ENCODE measurements around the gene NPAS3. TPM values are rescaled to one million over a fixed set of nuclear protein-coding genes. Genes with fewer than 3 reads are reported as not detected.

NPAS3 gene
- total and polyA plus RNA-seq, 2 donors (not counting 3 experiments of a cell fraction or from before 2014, with no cell fraction given): 0.10 to 0.13 TPM

DNA sequence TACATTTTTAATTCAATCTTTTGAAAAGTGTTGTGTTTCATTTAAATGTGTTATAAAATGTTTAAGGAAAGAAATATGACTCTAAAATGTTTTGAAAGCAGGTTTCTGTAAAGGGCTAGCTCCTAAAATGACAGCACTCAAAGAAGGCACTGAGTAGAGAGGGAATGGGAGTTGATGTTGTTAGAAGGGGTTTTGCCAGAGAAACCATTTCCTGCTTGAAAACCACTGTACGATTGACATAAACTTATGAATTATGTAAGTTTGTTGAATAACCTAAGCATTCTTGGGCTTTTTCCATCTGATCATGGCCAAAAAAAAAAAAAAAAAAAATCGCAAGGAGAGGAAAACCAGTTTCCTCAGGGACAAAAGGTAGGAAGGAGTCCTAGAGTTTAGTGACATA lies 778.2 kb downstream of the NPAS3 start:
- POLR2A ChIA-PET: no interaction called here
- dilution Hi-C loops (cut with MboI; ENCODE audit: extremely low pct_ligation_motif_present, low sequenced_read_pairs): no loop called here

More for the DNA sequence above, 778.2 kb downstream of the NPAS3 start:
- H3K4me2 ChIP-seq (ENCODE audit: insufficient read depth, low read length): no peak overlapping the region
- DNase-seq (ENCODE audit: low read depth, low spot score): no peak
- no peaks in the 10 kb centered on the region for H4K20me1 ChIP-seq (replicated peaks; ENCODE audit: control insufficient read depth, extremely low read depth, insufficient read depth, low read length)
- H3K9me1 ChIP-seq (replicated peaks; ENCODE audit: control insufficient read depth, extremely low read depth, insufficient read depth, low read length): no peaks in the 10 kb centered on the region
- no peak overlapping the region for H2AFZ ChIP-seq (ENCODE audit: low read depth, low read length)
- H3K9me3 ChIP-seq (replicated peaks; ENCODE audit: control insufficient read depth, insufficient read depth, low read length): no peaks in the 10 kb centered on the region
- no peak overlapping the region for H3K27ac ChIP-seq (ENCODE audit: insufficient read depth, low read depth, low read length)
- TF ChIP-seq, protein P1, sequence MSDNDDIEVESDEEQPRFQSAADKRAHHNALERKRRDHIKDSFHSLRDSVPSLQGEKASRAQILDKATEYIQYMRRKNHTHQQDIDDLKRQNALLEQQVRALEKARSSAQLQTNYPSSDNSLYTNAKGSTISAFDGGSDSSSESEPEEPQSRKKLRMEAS (IDR thresholded peaks at IDR 0.05; ENCODE audit: insufficient read depth, insufficient read length): no peak
- TF ChIP-seq FOS (IDR thresholded peaks at IDR 0.05; ENCODE audit: borderline replicate concordance, insufficient read depth, low read length): no peak
- no peak for TF ChIP-seq CTCF (IDR thresholded peaks at IDR 0.05; ENCODE audit: extremely low read depth in 1 of 2, insufficient read depth in 1 of 2, low read depth in 1 of 2, low read length in 2 of 2)
- intact Hi-C loops (cut with micrococcal nuclease): no loop called here
- no peak overlapping the region for H3K9ac ChIP-seq (replicated peaks; ENCODE audit: extremely low read depth, insufficient read depth, low read length)
- no peaks in the 10 kb centered on the region for H3K36me3 ChIP-seq (ENCODE audit: control insufficient read depth in 2 of 2, extremely low read depth in 1 of 2, insufficient read depth in 2 of 2, low read length in 2 of 2)
- no TSS peak for BruUV-seq (replicated peaks)
- H3K79me2 ChIP-seq (ENCODE audit: control insufficient read depth, insufficient read depth, low read length): no peaks in the 10 kb centered on the region
- no peaks in the 10 kb centered on the region for H3K27me3 ChIP-seq (ENCODE audit: control insufficient read depth in 2 of 2, insufficient read depth in 2 of 2, low read length in 2 of 2)
- H3K4me1 ChIP-seq (ENCODE audit: control insufficient read depth, extremely low read depth, insufficient read depth, low read length): no peaks in the 10 kb centered on the region
- no peak for FAIRE-seq
- no peak overlapping the region for H3K4me3 ChIP-seq (replicated peaks in 1 of 3; ENCODE audit: insufficient read depth in 1 of 3, low read depth in 1 of 3, low read length in 3 of 3)
- CTCF ChIA-PET: interaction anchor here (1.2 kb wide), 1 partner anchor 76 kb away, joined by 3 read pairs; no protein-coding TSS in a partner anchor

Data from endothelial cell of umbilical vein (primary cell).